GM18951 (cell line): ENCODE measurements around the gene TRIM65.
"Not testable (repeated sequence)": the region's sequence is repeated elsewhere in the genome, so short reads cannot be mapped to it uniquely, and the experiment has no call there.

Experiments used
- POLR2A ChIP-seq: IDR thresholded peaks from 4 replicates; pipeline ENCODE4 v1.6.1; 2011; ENCODE audit warnings: mild to moderate bottlenecking; ENCODE audit not compliant: insufficient read length, insufficient read depth; ENCODE audit errors: extremely low read depth
- in situ Hi-C: fragments of 300-500 bp; cut with MboI; formaldehyde crosslinking; loops from one replicate; pipeline ENCODE4 v1.12.0; 2022; ENCODE audit warnings: low sequenced_read_pairs, mixed read lengths, inconsistent platforms; ENCODE audit not compliant: unreplicated experiment

The TRIM65 gene

GRCh38 chr17:75873587-75874322, 23.0 kb downstream of the TRIM65 start:
- in situ Hi-C loops, result no loop called here
- no peak for TF ChIP-seq POLR2A

GRCh38 chr17:75872434-75873351, 24.1 kb downstream of the TRIM65 start:
- TF ChIP-seq POLR2A, result no peak
- in situ Hi-C loops, result no loop called here

- in situ Hi-C loops, result not testable (repeated sequence)
Measured at GRCh38 chr17:75870228-75870627, 26.5 kb downstream of the TRIM65 start.

- no peak for TF ChIP-seq POLR2A
- in situ Hi-C loops, result no loop called here
Measured at GRCh38 chr17:75869282-75870141, 27.2 kb downstream of the TRIM65 start.

- in situ Hi-C loops, result not testable (repeated sequence)
Measured at GRCh38 chr17:75868730-75869281, 27.9 kb downstream of the TRIM65 start.

- in situ Hi-C loops, result not testable (repeated sequence)
Measured at GRCh38 chr17:75865404-75866188, 31.2 kb downstream of the TRIM65 start.

- in situ Hi-C loops, result not testable (repeated sequence)
Measured at GRCh38 chr17:75864887-75865286, 31.9 kb downstream of the TRIM65 start.

- no peak for TF ChIP-seq POLR2A
- in situ Hi-C loops, result no loop called here
Measured at GRCh38 chr17:75864448-75864871, 32.3 kb downstream of the TRIM65 start.

- in situ Hi-C loops, result no loop called here
- TF ChIP-seq POLR2A, result no peak
Measured at GRCh38 chr17:75861927-75862317, 34.8 kb downstream of the TRIM65 start.

- in situ Hi-C loops, result not testable (repeated sequence)
Measured at GRCh38 chr17:75859358-75859757, 37.4 kb downstream of the TRIM65 start.

GRCh38 chr17:75856062-75856756, 40.5 kb downstream of the TRIM65 start:
- in situ Hi-C loops, result no loop called here
- no peak for TF ChIP-seq POLR2A
